Middle frontal gyrus (tissue), 1 donor: ENCODE measurements around the gene GTPBP10.
"Not testable (repeated sequence)": the region's sequence is repeated elsewhere in the genome, so short reads cannot be mapped to it uniquely, and the experiment has no call there.

Experiments used
- DNase-seq: peaks from one replicate; pipeline ENCODE4 v3.0.0-alpha.2; 2015; ENCODE audit warnings: low spot score; ENCODE audit errors: extremely low spot score

GTPBP10 gene, protein sequence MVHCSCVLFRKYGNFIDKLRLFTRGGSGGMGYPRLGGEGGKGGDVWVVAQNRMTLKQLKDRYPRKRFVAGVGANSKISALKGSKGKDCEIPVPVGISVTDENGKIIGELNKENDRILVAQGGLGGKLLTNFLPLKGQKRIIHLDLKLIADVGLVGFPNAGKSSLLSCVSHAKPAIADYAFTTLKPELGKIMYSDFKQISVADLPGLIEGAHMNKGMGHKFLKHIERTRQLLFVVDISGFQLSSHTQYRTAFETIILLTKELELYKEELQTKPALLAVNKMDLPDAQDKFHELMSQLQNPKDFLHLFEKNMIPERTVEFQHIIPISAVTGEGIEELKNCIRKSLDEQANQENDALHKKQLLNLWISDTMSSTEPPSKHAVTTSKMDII

DNA sequence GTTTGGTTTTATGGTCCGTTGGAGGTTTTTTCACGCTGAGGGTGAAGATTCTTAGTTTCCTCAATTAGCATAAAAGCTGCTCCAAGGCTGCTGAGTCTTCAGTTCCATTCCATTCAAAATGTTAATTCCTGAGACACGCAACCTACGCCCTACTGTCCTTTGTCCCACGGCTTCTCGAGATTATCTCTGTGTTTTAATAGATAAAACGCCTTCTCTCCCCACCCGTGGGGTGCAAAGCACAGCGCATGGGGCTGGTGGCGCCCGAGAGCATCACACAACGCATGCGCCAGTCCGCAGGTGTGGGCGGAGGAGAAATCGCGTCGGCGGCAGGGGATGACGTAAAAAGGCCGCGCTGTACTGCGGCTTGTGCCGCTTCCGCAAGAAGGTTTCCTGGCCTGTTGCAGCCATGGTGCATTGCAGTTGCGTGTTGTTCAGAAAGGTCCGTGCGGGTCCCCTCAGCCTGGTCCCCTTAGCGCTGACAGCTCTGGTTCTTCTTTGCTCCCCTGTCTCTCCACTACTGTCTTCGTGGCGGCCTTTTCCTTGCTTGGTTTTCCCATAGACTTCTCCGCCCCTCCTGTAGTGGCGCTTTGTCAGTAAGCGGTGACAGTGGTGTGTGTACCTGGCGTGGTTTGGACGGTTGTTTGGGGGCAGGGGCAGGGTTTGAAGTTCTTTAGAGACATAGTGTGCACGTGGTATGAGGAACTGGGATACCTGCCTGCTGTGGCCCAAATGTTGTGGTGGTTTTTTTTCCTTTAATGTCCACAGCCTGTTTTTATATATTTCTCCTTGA is at the start of gene GTPBP10:
Gene GTPBP10 (plus strand): TSS at position 381 of the 790 bp plus-strand sequence. CDS start 26 bp downstream, at position 407.
- peak; percentile 91 for DNase-seq

DNA sequence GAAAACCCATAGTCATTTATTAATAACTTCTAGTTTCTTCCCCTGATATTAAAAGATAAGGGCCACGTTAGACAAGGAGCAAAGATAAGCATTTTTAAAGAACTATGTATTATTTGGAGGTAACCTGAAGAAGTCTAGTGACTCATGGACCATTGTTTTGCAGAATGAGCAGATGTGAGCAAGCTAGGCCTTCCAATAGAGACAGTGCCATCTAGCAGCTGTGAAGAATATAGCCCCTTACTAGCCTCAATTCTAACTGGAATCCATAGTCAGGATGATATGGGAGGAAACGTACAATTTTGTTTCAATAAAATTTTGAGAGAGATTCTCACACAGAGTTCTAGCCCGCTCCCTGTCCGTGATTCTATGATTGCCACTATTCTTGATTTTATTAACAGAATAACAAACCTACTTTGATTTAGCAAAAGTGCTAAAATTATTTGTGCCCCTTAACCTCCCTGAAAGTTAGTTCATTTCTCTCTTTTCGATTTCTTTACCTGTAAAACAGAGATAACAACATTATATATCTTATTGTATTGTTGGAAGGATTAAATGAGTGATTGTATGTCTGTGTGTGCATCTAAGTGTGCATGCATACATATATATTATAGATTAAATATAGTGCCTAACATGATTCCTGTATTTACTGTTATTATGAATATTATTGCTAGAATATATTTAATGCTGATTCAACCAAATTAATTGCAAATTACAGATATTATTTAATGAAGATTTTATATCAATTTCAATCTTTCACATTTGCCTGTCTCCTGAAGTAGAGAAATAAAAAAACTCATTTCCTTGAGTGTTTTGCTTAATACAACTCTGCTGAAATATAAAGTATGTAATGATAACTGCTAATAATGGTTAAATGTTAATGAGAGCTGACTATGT is 48.1 kb upstream of the GTPBP10 start:
- DNase-seq = no peak

DNA sequence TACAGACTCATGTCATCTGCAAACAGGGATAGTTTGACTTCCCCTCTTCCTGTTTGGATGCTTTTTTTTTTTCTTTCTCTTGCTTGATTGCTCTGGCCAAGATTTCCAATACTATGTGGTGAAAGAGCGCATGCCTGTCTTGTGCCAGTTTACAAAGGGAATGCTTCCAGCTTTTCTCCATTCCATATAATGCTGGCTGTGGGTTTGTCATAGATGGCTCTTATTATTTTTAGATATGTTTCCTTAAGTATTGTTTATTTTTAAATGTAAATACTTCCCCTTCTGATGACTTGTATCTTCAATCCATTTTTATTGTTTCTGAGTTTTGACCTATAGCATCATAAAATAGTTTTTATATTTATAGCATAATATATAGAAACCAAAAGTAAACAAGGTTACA is 43.3 kb upstream of the GTPBP10 start:
- DNase-seq = no peak

DNA sequence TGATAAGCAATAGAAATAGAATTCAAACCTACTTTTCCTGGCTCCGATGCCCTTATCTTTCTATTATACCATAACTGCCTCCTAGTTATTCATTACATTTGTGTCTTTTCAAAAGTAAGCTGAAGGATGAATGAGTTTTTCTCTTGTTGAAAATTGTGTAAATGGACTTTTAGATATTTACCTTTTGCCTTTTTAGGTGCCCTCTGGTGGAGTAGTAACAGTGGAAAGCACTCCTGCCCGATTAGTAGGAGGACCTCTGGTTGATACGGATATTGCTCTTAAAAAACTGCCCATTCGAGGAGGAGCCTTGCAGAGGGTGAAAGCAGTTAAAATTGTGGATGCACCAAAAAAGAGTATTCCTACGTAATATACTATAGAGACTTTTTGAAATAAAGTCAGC is 36.6 kb upstream of the GTPBP10 start:
- DNase-seq = no peak

DNA sequence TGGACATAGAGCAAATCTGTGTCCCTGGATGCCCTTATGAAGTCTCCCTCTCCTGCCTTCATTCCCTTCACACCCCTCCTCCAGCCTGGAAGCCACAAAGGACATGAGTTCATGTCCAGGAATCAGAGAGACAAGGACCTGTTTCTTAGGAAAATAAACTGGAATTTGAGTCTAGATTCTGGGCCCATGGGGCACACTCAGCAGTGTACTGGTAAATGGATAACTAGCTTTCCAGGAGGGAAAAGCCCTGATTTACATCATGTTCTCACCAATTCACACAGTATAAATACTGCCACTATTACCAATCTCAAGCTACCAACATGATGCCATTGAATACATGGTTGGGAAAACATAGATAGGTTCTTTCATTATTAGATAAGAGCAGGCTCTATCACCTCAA is 35.3 kb upstream of the GTPBP10 start:
- DNase-seq = no peak

DNA sequence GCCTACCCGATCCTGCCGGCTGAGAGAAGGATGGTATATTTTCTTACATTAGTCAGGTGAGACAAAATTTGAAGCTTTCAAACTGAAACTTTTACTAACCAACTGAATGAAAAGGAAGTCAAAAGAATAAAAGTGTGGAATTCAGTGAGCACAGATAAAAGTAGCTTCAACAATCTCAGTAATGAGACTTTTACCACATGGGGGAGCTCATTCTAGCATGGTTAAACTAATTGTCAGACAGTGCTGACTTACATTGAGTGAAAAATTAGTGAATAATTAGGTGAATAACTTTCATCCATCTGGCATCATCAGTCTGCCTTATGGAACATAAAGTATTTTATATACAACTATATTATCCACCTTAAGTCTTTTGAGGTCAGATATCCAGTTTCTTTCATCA is 33.8 kb upstream of the GTPBP10 start:
- no peak for DNase-seq

DNA sequence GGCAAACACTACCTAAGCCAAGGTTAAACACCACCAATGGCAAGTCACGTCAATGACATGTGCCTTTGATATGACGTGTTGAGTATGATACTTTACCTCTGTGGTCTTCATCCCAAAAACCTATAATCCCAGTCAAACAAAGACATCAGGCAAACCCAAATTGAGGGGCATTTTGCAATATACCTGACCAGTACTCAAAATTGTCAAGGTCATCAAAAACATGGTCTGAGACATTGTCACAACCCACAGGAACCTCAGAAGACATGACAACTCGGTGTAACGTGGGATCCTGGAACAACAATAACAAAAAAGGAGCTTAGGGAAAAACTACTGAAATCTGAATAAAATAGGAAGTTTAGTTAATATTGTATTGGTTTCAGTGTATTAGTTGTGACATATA is 32.6 kb upstream of the GTPBP10 start:
- no peak for DNase-seq

DNA sequence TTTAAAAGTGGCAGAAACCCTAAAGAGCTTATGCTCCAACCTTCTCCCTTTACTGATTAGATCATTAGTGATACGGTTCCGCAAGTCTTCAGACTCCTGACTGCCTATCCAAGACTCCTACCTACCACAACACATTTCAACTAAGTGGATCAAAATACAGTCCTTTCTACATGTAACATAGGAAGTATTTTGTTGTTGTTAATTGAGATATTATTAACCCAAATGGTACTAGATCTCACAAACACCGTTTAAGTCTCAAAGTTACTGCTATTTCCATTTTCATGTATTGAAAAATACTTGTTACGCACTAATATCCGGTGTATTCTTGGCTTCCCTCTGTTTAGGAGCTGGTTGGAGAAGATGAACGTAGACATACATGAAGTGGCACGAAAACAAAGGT is 26.5 kb upstream of the GTPBP10 start:
- DNase-seq = no peak

DNA sequence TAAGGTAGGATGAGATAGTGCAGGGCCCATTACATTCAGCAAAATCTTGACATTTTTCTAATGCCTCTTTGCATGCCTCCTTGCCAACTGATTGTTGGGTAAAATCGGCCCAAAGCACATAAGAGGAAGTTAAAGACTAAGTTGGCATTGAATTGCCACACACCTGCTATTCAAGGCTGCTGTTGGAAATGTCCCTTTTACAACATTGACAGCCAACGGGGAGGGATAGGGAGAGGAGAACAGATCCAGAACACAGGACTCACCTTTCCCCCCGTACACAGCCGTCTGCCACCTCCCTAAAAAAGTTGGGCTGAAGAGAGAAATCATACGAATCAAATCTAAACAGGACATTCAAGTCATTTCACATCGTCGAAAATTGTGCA is 26.1 kb upstream of the GTPBP10 start:
- no peak for DNase-seq

DNA sequence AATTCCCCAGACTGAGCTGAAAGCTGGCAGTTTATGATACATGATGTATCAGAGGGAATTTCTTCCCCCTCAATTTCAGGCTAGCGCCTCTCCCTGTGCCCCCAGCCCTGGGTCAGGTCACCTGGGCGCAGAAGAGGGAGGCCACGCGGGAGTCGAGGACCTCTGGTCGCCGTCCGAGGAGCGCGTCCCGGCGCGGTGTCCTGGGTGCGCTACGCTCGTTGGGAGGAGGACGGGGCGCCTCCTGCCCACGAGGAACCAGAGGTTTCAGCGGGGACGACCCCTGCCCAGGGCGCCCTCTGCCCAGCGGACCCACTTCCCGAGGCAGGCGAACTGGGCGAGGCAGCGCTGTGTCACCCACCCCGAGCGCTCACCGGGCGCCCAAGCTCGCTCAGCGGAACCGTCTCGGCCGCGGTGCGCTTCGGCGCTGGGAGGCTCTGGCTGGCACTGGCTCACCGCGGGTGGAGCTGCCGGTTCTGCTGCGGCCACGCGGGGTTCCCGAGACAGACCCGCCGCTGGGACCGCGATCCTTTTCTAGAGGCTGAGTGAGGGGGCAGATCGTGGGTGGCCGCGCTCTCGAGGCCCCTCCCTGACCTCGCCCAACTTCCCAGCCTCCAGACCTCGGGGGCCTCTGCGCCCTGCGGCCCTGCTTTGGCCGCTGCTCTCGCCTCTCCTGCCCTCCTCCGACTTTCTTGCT is 25.6 kb upstream of the GTPBP10 start, which contains the start of gene FAM237B:
Gene FAM237B (minus strand): TSS at position 504 of the 694 bp plus-strand sequence. CDS start 1,556 bp downstream, outside the sequence.
- no peak for DNase-seq

DNA sequence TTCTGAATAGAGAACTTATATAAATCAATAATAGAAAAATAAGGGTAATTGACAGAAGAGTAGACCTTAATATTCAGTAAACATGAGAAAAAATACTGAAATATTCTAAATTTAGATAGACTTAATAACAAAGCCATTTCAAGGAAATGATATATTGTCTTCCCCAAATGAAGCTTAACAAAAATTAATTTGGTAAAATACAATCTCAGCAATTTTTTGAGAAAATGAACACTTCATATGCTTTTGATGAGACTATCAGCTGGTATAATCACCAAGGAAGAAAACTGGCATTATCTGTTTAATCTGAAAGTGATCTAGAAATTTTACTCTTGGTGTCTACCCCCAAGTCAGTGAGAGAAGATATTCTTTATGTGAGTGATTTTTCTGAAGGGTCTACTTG is 23.7 kb upstream of the GTPBP10 start:
- no peak for DNase-seq

DNA sequence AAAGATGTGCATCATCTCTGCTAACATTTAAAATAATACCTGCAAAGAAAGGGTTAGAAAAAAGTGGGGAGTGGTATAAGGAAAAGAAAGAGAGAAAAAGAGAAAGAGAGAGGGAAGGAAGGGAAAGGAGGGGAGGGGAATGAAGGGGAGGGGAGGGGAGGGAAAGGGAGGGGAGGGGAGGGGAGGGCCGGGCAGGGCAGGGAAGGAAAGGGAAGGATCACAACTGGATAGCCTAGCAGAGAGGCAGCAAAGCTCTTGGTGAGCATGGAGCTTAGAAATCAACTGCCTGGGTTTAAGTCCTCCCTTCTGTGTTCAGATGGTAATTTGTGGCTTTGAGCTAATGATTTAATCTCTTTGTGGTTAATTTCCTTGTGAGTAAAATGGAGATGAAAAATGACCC is 20.0 kb upstream of the GTPBP10 start:
- DNase-seq = no peak

DNA sequence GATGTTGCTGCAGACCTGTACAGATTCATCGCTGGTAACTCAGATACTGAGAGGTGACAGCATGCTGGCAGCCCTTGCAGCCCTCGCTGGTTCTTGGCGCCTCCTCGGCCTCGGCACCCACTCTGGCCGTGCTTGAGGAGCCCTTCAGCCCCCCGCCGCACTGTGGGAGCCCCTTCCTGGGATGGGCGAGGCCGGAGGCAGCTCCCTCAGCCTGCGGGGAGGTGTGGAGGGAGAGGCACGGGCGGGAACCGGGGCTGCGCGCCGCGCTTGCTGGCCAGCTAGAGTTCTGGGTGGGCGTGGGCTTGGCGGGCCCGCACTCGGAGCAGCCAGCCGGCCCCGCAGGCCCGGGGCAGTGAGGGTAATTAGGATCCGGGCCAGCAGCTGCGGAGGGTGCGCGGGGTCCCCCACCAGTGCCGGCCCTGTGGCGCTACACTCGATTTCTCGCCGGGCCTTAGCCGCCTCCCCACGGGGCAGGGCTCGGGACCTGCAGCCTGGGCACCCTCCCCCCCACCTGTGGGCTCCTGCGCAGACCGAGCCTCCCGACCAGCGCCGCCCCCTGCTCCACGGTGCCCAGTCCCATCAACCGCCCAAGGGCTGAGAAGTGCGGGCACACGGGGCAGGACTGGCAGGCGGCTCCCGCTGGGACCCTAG is 12.2 kb upstream of the GTPBP10 start:
- DNase-seq = no peak

DNA sequence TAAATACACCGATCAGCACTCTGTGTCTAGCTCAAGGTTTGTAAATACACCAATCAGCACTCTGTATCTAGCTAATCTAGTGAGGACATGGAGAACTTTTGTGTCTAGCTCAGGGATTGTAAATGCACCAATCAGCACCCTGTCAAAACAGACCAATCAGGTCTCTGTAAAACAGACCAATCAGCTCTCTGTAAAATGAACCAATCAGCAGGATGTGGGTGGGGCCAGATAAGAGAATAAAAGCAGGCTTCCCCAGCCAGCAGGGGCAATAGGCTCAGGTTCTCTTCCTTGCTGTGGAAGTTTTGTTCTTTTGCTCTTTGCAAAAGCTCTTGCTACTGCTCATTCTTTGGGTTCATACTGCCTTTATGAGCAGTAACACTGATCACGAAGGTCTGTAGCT is 11.6 kb upstream of the GTPBP10 start:
- not testable (repeated sequence) for DNase-seq

DNA sequence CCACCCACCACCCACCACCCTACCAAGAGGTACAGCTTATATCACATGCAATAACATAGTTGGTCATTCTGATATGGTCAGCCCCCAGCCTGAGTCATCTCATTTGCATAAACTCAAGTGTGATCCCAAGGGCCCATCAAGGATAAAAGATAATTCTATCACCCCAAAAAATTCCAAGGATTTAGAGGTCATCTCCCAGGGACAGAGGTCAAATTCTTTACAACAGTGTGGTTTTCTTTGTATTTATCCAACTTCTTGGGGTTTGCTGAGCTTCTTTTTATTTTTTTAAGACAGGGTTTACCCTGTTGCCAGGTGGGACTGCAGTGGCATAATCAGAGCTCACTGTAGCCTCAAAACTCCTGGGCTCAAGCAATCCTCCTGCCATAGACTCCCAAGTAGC is 9.4 kb upstream of the GTPBP10 start:
- DNase-seq = no peak

DNA sequence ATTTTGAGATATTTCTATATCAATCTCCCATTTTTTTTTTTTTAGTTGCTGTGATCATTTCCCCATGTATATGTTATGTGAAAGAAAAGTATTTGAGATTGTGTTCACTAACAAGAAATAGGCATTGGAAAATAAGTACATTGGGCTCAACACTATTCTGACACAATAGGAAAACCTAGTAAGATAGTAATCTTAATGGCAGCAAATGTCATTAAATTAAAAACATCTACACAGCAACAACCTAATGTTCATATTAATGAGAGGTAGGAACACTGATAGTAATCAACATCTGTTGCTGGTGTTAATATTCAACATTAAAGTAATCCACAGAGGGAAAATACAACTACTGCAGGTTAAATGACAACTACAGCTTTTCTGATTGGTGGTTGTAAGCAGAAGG is 1.5 kb upstream of the GTPBP10 start:
- no peak for DNase-seq

DNA sequence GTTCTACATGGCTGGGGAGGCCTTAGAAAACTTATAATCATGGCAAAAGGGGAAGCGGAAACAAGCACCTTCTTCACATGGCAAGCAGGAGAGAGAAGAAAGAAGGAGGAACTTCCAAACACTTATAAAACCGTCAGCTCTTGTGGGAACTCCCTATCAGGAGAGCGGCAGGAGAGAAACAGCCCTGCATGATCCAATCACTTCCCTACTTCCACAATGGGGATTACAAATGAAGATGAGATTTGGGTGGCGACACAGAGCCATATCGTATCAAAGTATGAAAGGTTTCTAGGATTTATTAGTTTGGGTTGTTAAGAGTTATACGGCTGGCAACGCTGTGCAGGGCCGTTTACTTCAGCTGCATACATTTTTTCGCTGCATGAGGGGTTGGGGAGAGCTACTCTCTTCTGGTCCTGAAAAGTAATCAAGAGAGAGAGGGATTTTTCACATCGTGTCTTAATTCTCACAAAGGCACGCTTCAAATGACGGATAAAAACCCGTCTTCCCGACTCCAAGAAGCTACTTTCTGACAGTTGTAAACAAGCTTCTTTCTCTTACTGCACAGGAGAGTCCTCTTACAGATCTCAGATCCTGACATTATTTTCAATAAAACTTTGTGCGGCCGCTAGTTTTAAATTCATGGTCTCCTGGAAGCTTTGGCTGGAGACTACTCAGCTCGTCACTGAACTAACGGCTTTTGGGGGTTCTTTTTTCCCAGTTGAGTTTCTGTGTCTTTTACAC is 751 bp upstream of the GTPBP10 start:
- no peak for DNase-seq

DNA sequence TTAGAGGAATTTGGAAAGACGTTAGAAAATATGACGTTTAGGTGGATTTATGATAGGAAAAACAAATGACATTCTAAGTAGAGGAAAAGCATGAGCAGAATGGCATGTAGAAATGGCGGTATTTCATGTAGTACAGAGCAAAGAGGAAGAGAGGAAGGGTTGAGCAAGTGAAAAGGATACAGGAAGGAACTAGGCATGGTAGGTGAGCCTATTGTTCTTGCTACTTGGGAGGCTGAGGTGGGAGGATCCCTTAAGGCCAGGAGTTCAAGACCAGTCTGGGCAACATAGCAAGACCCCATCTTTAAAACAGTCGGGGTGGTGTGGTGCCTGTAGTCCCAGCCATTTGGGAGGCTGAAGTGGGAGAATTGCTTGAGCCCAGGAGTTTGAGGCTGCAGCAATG is 1.2 kb downstream of the GTPBP10 start:
- DNase-seq = no peak

DNA sequence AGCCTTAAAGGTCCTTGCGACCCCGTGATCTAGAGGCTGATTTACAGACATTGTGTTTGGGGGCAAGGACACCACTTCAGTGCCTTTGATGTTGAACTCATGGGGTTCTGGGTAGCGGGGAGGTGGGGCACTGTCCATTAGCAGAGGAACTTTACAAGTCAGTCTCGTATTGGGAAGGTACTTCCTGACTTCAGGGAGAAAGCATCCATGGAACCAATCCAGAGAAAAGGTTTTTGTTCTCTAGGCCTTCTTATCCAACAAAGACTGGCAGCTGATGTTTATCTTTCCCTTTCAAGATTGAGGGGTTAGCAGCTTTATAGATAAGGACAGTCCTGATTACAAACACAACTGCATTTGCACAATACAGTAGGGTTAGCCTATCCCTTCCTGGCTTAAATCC is 2.8 kb downstream of the GTPBP10 start:
- no peak for DNase-seq

DNA sequence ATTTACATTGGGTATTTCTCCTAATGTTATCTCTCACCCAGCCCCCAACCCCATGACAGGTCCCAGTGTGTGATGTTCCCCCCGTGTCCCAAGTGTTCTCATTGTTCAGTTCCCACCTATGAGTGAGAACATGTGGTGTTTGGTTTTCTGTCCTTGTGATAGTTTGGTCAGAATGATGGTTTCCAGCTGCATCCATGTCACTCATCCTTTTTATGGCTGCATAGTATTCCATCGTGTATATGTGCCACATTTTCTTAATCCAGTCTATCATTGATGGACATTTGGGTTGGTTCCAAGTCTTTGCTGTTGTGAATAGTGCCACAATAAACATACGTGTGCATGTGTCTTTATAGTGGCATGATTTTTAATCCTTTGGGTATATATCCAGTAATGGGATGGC is 3.5 kb downstream of the GTPBP10 start:
- not testable (repeated sequence) for DNase-seq
